NCI-H1694 treated with DMSO at 0.1 percent for 48 hours (cell line): Measurements from ENCODE around the gene ATR.

Experiments
- DNase-seq: peaks from one replicate; lab custom pipeline; 2025; lab: John Stamatoyannopoulos, UW

ATR gene

GRCh38 chr3:142523921-142524566 is 54.5 kb downstream of the ATR start:
- DNase-seq, result no peak

GRCh38 chr3:142509079-142509478 is 69.5 kb downstream of the ATR start:
- DNase-seq, result no peak

DNA sequence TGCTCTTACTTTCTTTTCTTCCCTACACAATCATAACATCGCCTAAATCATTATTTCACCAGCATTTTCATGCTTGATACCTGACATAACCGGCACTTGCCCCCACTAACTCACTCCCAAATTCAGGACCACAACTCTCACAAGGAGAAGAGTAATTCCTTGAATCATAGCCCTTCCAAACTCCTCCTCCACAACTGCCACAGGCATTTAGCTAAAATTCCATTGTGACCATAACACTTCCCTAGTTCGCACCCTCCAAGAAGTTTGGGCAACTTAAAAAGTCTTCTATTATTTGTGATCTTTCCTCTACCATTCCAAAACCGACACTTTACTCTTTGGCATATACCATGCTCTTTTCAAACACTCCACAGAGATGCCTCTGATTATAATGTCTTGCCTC is 71.3 kb downstream of the ATR start:
- no peak for DNase-seq

DNA sequence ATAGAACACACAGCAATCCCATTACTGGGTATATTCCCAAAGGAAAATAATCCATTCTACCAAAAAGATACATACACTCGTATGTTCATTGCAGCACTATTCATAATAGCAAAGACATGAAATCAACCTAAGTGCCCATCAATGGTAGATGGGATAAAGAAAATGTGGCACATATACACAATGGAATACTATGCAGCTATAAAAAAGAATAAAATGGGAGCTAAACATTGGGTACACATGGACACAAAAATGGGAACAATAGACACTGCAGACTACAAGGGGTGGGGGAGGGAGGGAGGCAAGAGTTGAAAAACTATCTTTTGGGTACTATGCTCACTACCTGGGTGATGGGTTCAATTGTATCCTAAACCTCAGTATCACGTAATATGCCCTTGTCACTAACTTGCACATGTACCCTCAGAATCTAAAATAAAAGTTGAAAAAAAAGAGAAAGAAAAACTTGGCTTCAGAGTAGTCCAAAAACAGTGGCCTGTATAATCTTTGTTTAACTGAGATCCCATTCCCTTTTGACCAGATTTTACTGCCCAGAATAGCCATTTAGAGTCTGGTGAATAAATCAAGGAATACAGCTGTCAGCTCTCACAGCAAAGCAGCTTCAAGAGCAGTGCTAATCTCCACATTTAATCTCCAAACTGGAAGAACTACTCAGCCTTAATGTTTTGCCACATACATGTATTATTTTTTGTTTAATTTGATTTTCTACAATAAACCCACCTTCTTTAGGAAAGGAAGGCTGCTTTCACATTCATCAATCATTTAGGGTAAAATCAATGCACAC is 76.1 kb downstream of the ATR start:
- DNase-seq, result no peak

DNA sequence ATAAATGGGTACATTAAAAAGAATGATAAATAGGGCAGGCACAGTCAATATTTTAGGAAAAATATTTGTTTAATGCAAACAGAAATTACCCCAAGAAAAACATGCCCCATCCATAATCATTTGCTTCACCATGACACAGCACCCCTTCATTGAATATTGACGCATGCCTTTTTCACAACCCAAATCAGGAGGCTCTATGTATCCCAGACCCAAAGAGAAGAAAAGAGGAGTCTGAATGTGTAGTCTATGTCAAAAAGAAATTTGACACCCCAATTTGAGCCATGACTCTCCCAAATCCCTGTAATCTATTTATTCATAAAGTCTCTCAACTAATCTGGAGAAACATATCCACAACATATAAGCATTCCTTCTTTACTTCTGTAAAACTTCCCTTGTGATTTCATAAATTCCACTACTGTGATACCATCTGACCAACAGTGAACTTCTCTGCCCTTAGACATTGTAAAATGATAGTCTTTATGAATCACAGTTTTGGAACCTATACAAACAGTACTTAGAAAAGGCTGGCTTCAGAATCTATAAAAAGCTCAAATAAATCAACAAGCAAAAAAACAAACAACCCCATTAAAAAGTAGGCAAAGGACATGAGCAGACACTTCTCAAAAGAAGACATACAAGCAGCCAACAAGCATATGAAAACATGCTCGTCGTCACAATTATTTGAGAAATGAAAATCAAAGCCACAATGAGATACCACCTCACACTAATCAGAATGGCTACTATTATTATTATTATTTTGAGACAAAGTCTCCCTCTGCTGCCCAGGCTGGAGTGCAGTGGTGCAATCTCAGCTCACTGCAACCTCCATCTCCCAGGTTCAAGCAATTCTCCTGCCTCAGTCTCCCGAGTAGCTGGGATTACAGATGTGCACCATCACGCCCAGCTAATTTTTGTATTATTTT is 77.3 kb downstream of the ATR start:
- DNase-seq, result no peak

DNA sequence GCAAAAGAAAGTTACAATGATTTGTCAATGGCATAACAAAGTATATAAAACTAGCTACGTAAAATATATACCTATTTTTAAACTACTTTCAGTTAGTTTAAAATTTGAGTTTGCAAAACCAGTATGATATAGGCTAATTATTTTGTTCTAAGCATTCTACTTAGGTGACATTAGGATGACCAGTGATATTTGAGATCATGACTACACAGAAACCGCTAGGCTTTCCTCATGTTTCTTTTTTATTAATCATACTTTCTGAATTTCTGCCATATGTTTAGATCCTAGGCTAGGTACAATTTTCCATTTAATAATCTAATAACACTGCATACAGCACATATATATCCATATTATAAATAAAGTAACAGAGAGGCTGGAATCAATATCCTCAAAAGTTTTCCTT is 78.3 kb downstream of the ATR start:
- DNase-seq, result no peak

GRCh38 chr3:142498397-142499180 is 79.9 kb downstream of the ATR start:
- DNase-seq, result no peak

GRCh38 chr3:142497729-142498128 is 80.8 kb downstream of the ATR start:
- no peak for DNase-seq

- DNase-seq, result no peak
Observed at GRCh38 chr3:142495103-142495502, 83.4 kb downstream of the ATR start.

DNA sequence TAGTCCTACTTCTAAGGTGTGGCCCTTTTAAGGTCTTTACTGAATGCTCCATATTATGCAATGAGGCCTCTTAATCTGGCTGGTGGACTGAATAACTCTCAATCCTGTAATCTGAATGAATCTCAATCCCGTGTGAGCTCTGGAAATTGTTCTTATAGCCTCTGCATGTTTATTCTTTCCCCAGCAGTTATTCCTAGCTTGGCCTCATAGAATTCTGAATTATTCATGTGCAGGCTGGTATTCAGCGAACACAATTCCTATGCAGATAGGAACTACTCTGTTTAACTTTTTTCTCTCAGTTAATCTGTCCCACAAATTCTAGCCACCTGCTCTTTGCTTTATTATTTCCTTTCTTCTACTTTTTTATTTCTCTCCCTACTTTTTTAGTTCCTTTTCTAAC is 86.3 kb downstream of the ATR start:
- no peak for DNase-seq

GRCh38 chr3:142489572-142490323 is 88.8 kb downstream of the ATR start:
- DNase-seq, result no peak

GRCh38 chr3:142484912-142485435 is 93.6 kb downstream of the ATR start:
- no peak for DNase-seq

GRCh38 chr3:142481196-142481595 is 97.3 kb downstream of the ATR start:
- no peak for DNase-seq

GRCh38 chr3:142470826-142471225 is 107.7 kb downstream of the ATR start:
- no peak for DNase-seq

DNA sequence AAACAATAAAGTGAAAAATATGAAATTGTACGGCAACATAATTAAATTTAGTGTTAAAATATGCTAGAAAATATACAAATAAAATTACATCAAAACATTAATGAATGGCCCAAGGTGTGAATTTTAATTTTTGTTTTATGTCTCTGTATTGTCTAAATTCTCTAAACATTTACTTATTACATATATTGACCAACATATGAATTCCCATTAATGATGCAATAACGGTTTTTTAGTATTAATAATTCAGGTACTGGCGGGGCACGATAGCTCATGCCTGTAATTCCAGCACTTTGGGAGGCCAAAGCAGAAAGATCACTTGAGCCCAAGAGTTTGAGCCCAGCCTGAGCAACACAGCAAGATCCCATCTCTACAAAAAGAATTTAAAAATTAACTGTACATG is 110.1 kb downstream of the ATR start:
- no peak for DNase-seq

- no peak for DNase-seq
Observed at GRCh38 chr3:142467768-142468167, 110.8 kb downstream of the ATR start.

DNA sequence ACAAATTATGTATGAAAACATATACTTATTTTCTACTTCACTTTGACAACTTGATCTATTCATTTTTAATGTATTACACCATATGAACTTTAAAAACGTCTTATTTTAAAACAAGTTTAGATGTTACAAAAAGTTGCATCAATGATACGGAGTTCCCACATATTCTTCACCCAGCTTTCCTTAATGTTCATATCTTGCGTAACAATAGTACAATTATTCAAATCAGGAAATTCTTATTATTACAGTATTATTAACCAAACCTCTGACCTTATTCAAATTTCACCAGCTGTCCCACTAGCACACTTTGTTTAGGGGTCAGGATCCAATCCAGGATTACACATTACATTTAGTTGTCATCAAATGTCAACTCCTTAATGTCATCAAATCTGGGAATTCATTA is 117.8 kb downstream of the ATR start:
- no peak for DNase-seq

- DNase-seq, result no peak
Observed at GRCh38 chr3:142459929-142460328, 118.6 kb downstream of the ATR start.

GRCh38 chr3:142459096-142459495 is 119.4 kb downstream of the ATR start:
- DNase-seq, result no peak

DNA sequence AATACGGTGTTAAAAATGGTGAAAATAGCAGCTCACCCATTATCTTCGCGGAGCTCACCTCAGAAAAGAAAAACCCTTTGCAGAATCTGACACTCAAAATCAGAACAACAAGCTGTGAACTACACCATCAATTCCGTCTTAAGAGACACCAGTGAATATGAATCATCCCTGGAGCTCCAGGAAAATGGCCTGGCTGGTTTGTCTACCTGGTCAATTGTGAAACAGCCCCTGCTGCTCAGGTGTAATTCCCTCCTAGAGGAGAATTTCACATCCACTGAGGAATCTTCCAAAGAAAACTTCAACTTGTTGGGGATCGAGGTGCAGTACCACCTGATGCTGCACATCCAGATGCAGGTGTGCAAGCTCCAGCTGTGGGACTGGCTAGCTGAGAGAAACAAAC is 127.7 kb downstream of the ATR start:
- DNase-seq, result no peak

DNA sequence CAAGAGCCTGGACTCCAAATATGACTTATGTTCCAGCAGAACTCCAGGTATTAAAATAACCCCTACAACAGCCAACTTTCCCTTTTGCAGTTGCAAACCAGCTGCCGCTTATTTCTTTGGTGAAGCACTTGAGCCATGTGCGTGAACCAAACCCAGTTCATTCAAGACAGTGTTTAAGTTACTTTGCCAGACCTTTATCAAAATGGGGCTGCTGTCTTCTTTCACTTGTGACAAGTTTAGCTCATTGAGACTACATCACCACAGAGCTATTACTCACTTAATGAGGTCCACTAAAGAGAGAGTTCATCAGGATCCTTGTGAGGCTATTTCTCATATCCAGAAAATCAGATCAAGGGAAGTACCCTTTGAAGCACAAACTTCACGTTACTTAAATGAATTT is 128.3 kb downstream of the ATR start:
- peak; percentile 14 for DNase-seq
